Astrocyte (in vitro differentiated cells and primary cell): Measurements from ENCODE around the gene ZNF618.

Experiments used
- EZH2 ChIP-seq: IDR thresholded peaks from 2 replicates; pipeline ENCODE4 v1.6.1; 2012; ENCODE audit warnings: mild to moderate bottlenecking, low read length, inconsistent platforms; ENCODE audit not compliant: insufficient read depth
- TF ChIP-seq, protein P1 (sequence below): IDR thresholded peaks from 2 replicates; pipeline ENCODE4 v1.5.1; 2011; ENCODE audit warnings: low read depth, mild to moderate bottlenecking, inconsistent platforms, low read length, moderate library complexity; ENCODE audit not compliant: insufficient read depth

- TF ChIP-seq, protein P1, sequence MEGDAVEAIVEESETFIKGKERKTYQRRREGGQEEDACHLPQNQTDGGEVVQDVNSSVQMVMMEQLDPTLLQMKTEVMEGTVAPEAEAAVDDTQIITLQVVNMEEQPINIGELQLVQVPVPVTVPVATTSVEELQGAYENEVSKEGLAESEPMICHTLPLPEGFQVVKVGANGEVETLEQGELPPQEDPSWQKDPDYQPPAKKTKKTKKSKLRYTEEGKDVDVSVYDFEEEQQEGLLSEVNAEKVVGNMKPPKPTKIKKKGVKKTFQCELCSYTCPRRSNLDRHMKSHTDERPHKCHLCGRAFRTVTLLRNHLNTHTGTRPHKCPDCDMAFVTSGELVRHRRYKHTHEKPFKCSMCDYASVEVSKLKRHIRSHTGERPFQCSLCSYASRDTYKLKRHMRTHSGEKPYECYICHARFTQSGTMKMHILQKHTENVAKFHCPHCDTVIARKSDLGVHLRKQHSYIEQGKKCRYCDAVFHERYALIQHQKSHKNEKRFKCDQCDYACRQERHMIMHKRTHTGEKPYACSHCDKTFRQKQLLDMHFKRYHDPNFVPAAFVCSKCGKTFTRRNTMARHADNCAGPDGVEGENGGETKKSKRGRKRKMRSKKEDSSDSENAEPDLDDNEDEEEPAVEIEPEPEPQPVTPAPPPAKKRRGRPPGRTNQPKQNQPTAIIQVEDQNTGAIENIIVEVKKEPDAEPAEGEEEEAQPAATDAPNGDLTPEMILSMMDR, result no peak
- TF ChIP-seq EZH2, result no peak
These were observed 20.6 kb downstream of the ZNF618 start for GRCh38 chr9:113896713-113897112.
